Stimulated activated CD4-positive, alpha-beta T cell treated with anti-CD3 and anti-CD28 coated beads, Interleukin-12 subunit alpha, Interleukin-12 subunit beta, amount 100 ng/mL, for 24 hours (primary cell): Measurements from ENCODE around the gene SMIM10.
"Not testable (repeated sequence)": the region's sequence is repeated elsewhere in the genome, so short reads cannot be mapped to it uniquely, and the experiment has no call there.

Experiments used
- DNase-seq, 2 experiments: peaks; one replicate each; pipeline ENCODE4 v3.0.0-alpha.2; 2020; ENCODE audit warnings: low read depth in 2 of 2

Gene SMIM10

GRCh38 chrX:135010921-135011320 is 20.1 kb downstream of the SMIM10 start:
- DNase-seq, result no peak

DNA sequence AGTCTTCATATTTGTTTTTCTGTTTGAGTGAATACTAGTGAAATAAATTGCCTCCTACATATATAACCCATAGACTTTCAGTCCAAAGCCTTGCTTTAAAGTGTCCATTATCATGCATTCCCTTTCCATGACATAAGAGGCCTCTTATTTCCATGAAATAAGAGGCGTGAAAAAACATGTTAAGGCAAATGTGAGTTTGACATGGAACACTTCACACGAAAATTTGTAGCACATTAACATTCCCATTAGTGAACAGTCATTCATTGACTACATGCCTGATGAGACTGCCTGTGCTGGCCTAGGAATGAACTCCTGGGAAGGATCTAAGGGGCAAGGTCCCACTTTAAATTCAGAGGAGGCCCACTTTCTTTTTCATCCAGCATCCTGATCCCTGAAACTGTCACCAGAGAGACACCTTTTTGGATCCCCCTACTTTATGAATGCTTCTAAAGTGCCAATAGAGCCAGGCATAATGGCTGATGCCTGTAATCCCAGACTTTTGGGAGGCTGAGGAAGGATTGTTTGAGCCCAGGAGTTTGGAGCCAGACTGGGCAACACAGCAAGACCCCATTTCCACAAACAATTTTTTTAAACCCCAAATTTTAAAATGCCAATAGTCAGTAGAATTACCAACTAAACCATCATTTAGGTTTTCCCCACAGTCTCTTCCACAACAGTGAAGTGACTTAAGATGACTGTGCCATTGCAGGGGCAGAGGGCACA is 24.9 kb downstream of the SMIM10 start:
- no peak for DNase-seq

GRCh38 chrX:135019890-135020289 is 29.1 kb downstream of the SMIM10 start:
- not testable (repeated sequence) for DNase-seq

DNA sequence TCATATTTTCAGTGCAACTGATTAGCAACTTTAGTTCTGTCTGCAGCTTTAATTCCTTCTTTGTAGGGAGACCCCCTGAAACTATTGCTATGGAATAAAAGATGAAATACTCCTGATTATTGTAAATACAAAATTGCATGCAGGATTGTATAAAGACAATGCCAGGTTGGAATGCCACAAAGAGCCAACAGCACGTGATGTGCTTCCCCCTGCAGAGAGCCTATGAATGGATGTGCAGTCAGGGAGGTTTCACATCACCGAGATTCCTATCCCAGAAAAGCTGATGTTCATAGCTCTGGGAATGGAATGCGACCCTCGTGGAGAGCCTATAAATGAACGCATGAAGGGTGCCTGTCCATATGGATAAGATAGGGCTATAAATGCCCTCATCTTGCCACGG is 33.0 kb downstream of the SMIM10 start:
- DNase-seq, result not testable (repeated sequence)

GRCh38 chrX:135024526-135024925 is 33.7 kb downstream of the SMIM10 start:
- DNase-seq, result no peak

DNA sequence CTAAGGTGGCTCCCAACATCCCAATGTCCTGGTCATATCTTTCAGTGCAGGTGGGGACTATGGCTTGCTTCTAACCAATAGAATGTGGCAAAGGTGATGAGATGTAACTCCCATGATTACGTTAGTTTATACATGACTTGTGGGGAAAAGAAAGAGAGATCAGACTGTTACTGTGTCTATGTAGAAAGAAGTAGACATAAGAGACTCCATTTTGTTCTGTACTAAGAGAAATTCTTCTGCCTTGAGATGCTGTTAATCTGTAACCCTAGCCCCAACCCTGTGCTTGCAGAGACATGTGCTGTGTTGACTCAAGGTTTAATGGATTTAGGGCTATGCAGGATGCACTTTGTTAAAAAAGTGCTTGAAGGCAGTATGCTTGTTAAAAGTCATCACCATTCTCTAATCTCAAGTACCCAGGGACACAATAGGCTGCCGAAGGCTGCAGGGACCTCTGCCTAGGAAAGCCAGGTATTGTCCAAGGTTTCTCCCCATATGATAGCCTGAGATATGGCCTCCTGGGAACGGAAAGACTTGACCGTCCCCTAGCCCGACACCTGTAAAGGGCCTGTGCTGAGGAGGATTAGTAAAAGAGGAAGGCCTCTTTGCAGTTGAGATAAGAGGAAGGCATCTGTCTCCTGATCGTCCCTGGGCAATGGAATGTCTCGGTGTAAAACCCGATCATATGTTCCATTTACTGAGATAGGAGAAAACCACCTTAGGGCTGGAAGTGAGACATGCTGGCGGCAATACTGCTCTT is 39.6 kb downstream of the SMIM10 start:
- DNase-seq, result not testable (repeated sequence)

GRCh38 chrX:135041149-135042123 is 50.6 kb downstream of the SMIM10 start:
- not testable (repeated sequence) for DNase-seq
